A673 (cell line): ENCODE results near the gene IRF2BP2. TPM values are rescaled to one million over a fixed set of nuclear protein-coding genes. Genes with fewer than 3 reads are reported as not detected.

Experiments
- BruUV-seq: library from RNA; stranded (reverse); fragments of 400-500 nt; replicated peaks from 2 replicates; lab custom pipeline; 2021; lab: Mats Ljungman, UMichigan
- CTCF ChIA-PET: fragments of 300-600 bp; sonication (Branson Sonifier 250); formaldehyde crosslinking; loops from one replicate; lab custom pipeline; 2022; ENCODE audit warnings: antibody characterized with exemption; lab: Charles Lee
- POLR2A ChIA-PET: fragments of 300-600 bp; sonication (Branson Sonifier 250); formaldehyde crosslinking; loops from one replicate; lab custom pipeline; 2022; ENCODE audit warnings: antibody characterized with exemption; ENCODE audit not compliant: low non-redundant PET; lab: Charles Lee
- DNase-seq: peaks from one replicate; pipeline ENCODE4 v3.0.0-alpha.2; 2015; ENCODE audit warnings: low spot score
- H3K27ac ChIP-seq: fragments of 200-600 bp; sonication (generic); 2 replicates; pipeline ENCODE4 v1.5.1; 2016; ENCODE audit warnings: mixed run types, low read depth, mild to moderate bottlenecking, mixed read lengths, antibody characterized with exemption, low read length; ENCODE audit not compliant: poor library complexity, severe bottlenecking
- H3K27me3 ChIP-seq: fragments of 200-600 bp; sonication (generic); replicated peaks from 2 replicates; pipeline ENCODE4 v1.6.1; 2017; ENCODE audit warnings: mixed run types, low read depth, mild to moderate bottlenecking, mixed read lengths, antibody characterized with exemption, low read length; ENCODE audit not compliant: insufficient read depth, poor library complexity
- H3K36me3 ChIP-seq: fragments of 200-600 bp; sonication (generic); 2 replicates; pipeline ENCODE4 v1.6.1; 2016; ENCODE audit warnings: mixed run types, mild to moderate bottlenecking, mixed read lengths, antibody characterized with exemption, low read length; ENCODE audit not compliant: insufficient read depth, poor library complexity, severe bottlenecking
- H3K4me1 ChIP-seq: fragments of 200-600 bp; sonication (generic); 2 replicates; pipeline ENCODE4 v1.6.1; 2017; ENCODE audit warnings: mixed run types, mild to moderate bottlenecking, mixed read lengths, antibody characterized with exemption, low read length; ENCODE audit not compliant: insufficient read depth, poor library complexity, severe bottlenecking
- H3K4me3 ChIP-seq: fragments of 200-600 bp; sonication (generic); 2 replicates; pipeline ENCODE4 v1.5.1; 2016; ENCODE audit warnings: low read depth, mixed run types, mild to moderate bottlenecking, mixed read lengths, low read length; ENCODE audit not compliant: poor library complexity, severe bottlenecking
- H3K9me3 ChIP-seq: fragments of 200-600 bp; sonication (generic); 2 replicates; pipeline ENCODE4 v1.6.1; 2016; ENCODE audit warnings: mixed run types, low read depth, mild to moderate bottlenecking, mixed read lengths, antibody characterized with exemption, low read length; ENCODE audit not compliant: poor library complexity, severe bottlenecking
- CTCF ChIP-seq: fragments of 300-800, 200-600 bp; sonication (generic); conservative IDR thresholded peaks from 2 replicates; pipeline ENCODE4 v1.5.1; 2017; ENCODE audit warnings: low read depth, mild to moderate bottlenecking, antibody characterized with exemption, low read length, moderate library complexity, mixed read lengths
- EZH2 ChIP-seq: fragments of 200-600 bp; sonication (generic); IDR thresholded peaks from 2 replicates; pipeline ENCODE4 v1.6.1; 2017; ENCODE audit warnings: borderline replicate concordance, low read depth, mild to moderate bottlenecking, mixed read lengths, antibody characterized with exemption, low read length; ENCODE audit not compliant: poor library complexity, severe bottlenecking
- intact Hi-C: fragments of 100-400 bp; cut with micrococcal nuclease; formaldehyde crosslinking; loops from one replicate; pipeline ENCODE4 v1.10.0; 2022; ENCODE audit not compliant: unreplicated experiment
- total RNA-seq: library from RNA; stranded (reverse); gene quantifications from 2 replicates; pipeline ENCODE4 v1.2.3, GENCODE V29; 2021

Gene IRF2BP2
- total RNA-seq, 1 experiment from 2014 or later: 43.8 TPM

- TF ChIP-seq EZH2 (no peak), CTCF (no peak)
- H3K36me3 ChIP-seq: no peaks in the 10 kb centered on the region
- no peaks in the 10 kb centered on the region for H3K27me3 ChIP-seq
- no peak overlapping the region for H3K4me3 ChIP-seq
- no peaks in the 10 kb centered on the region for H3K9me3 ChIP-seq
- ChIA-PET POLR2A (no interaction called here), CTCF (no interaction called here)
- no peak for DNase-seq
- intact Hi-C loops: no loop called here
- no peak overlapping the region for H3K27ac ChIP-seq
- no peaks in the 10 kb centered on the region for H3K4me1 ChIP-seq
- no TSS peak for BruUV-seq
Observed at GRCh38 chr1:234654002-234654733, 44.2 kb upstream of the IRF2BP2 start.

GRCh38 chr1:234649432-234650081, 39.6 kb upstream of the IRF2BP2 start:
- Histone ChIP-seq H3K9me3 (no peaks in the 10 kb centered on the region), H3K4me1 (no peaks in the 10 kb centered on the region), H3K4me3 (no peak overlapping the region), H3K36me3 (no peaks in the 10 kb centered on the region), H3K27ac (no peak overlapping the region), H3K27me3 (no peaks in the 10 kb centered on the region)
- intact Hi-C loops: no loop called here
- CTCF ChIA-PET: no interaction called here
- TF ChIP-seq EZH2 (no peak), CTCF (no peak)
- POLR2A ChIA-PET: no interaction called here
- BruUV-seq: no TSS peak
- DNase-seq: no peak

GRCh38 chr1:234647758-234648157, 37.8 kb upstream of the IRF2BP2 start:
- POLR2A ChIA-PET: no interaction called here
- Histone ChIP-seq H3K4me1 (no peaks in the 10 kb centered on the region), H3K27ac (no peak overlapping the region), H3K4me3 (no peak overlapping the region), H3K27me3 (no peaks in the 10 kb centered on the region), H3K36me3 (no peaks in the 10 kb centered on the region), H3K9me3 (no peaks in the 10 kb centered on the region)
- intact Hi-C loops: no loop called here
- DNase-seq: no peak
- BruUV-seq: no TSS peak
- TF ChIP-seq CTCF (no peak), EZH2 (no peak)
- CTCF ChIA-PET: no interaction called here
